HK-2 (cell line): ENCODE results near the gene ALOX12.

Experiments used
- DNase-seq: peaks from one replicate; pipeline ENCODE4 v3.0.0-alpha.2; 2018; ENCODE audit not compliant: unreplicated experiment

Gene ALOX12

GRCh38 chr17:7021993-7022778, 26.3 kb downstream of the ALOX12 start:
- peak; percentile 82 for DNase-seq

- DNase-seq, result no peak
Observed at GRCh38 chr17:7022781-7023571, 27.1 kb downstream of the ALOX12 start, which contains the start of gene BCL6B. Gene BCL6B, plus strand, starts transcription at chr17:7023050. Its CDS starts 622 bp downstream, at chr17:7023672.

- DNase-seq, result no peak
Observed at GRCh38 chr17:7023576-7024401, 27.9 kb downstream of the ALOX12 start.

GRCh38 chr17:7024402-7024785, 28.5 kb downstream of the ALOX12 start:
- DNase-seq, result no peak

GRCh38 chr17:7025245-7025644, 29.4 kb downstream of the ALOX12 start:
- no peak for DNase-seq

- DNase-seq, result no peak
Observed at GRCh38 chr17:7026471-7027115, 30.7 kb downstream of the ALOX12 start.

GRCh38 chr17:7027335-7027734, 31.5 kb downstream of the ALOX12 start:
- no peak for DNase-seq

GRCh38 chr17:7029096-7029495, 33.2 kb downstream of the ALOX12 start:
- DNase-seq, result no peak

- no peak for DNase-seq
Observed at GRCh38 chr17:7029659-7030058, 33.8 kb downstream of the ALOX12 start.

- DNase-seq, result no peak
Observed at GRCh38 chr17:7034955-7035590, 39.2 kb downstream of the ALOX12 start.

- peak; percentile 98 for DNase-seq
Observed at GRCh38 chr17:7035591-7036368, 39.9 kb downstream of the ALOX12 start, which contains the start of gene SLC16A13. Gene SLC16A13, plus strand, starts transcription at chr17:7036015. Its CDS starts 368 bp downstream, at chr17:7036383.

GRCh38 chr17:7038025-7038862, 42.4 kb downstream of the ALOX12 start:
- no peak for DNase-seq

- DNase-seq, result no peak
Observed at GRCh38 chr17:7039832-7040231, 44.0 kb downstream of the ALOX12 start.

GRCh38 chr17:7041607-7042500, 46.0 kb downstream of the ALOX12 start:
- DNase-seq, result no peak

- no peak for DNase-seq
Observed at GRCh38 chr17:7042501-7043181, 46.8 kb downstream of the ALOX12 start.

- DNase-seq, result no peak
Observed at GRCh38 chr17:7043182-7043496, 47.3 kb downstream of the ALOX12 start.

- no peak for DNase-seq
Observed at GRCh38 chr17:7043497-7044198, 47.8 kb downstream of the ALOX12 start, which contains the start of gene SLC16A11. Gene SLC16A11, minus strand, starts transcription at chr17:7044092. Its CDS starts 579 bp downstream, at chr17:7043513.
